K562 (cell line): Measurements from ENCODE around the gene DTD1. TPM values are rescaled to one million over a fixed set of nuclear protein-coding genes. Genes with fewer than 3 reads are reported as not detected.

Source experiments
- ATAC-seq: fragments of 200-7000 bp; cut with Tn5 transposase; 3 replicates; pipeline ENCODE4 v1.9.1; 2020; ENCODE audit warnings: moderate library complexity
- BruUV-seq: library from RNA; stranded (reverse); fragments of 400-500 nt; replicated peaks from 2 replicates; lab custom pipeline; 2021; lab: Mats Ljungman, UMichigan
- CTCF ChIA-PET: fragments of 300-600 bp; formaldehyde crosslinking; extraction: SDS; loops from one replicate; lab custom pipeline; 2021; ENCODE audit warnings: low intra/inter-chr PET ratio; lab: Yijun Ruan, JAX
- POLR2A ChIA-PET: fragments of 300-600, 350-650 bp; sonication (Branson Sonifier 250); formaldehyde crosslinking; extraction: SDS; loops from one replicate; lab custom pipeline; 2021; ENCODE audit warnings: antibody characterized with exemption, inconsistent platforms; lab: Yijun Ruan, JAX
- DNase-seq, 4 experiments: peaks; one replicate each; pipeline versions ENCODE4 v3.0.0 to v3.0.0-alpha.2; 2011 to 2018; ENCODE audit warnings: low spot score in 3 of 4, mixed read lengths in 3 of 4; ENCODE audit errors: extremely low read depth in 1 of 4
- FAIRE-seq: peaks from 2 replicates; lab custom pipeline; 2011; peaks lifted over from hg19 to GRCh38; lab: Jason Lieb, UNC
- H2AFZ ChIP-seq: 2 replicates; pipeline ENCODE4 v1.6.0; 2011; ENCODE audit warnings: low read depth, low read length, control low read depth, inconsistent platforms
- H3K27ac ChIP-seq: fragments of 200-600 bp; 3 replicates; pipeline ENCODE4 v1.8.0; 2011; ENCODE audit warnings: low read depth, mild to moderate bottlenecking, control low read depth, inconsistent platforms, low read length, moderate library complexity, mixed read lengths; ENCODE audit errors: extremely low read depth
- H3K27me3 ChIP-seq, 2 experiments: fragments of 300-600 bp in 1 of 2; 2 replicates in 1 of 2; 3 replicates in 1 of 2; pipeline versions ENCODE4 v1.6.0 to v1.8.0; 2011; ENCODE audit warnings: inconsistent platforms in 2 of 2, low read length in 2 of 2, mild to moderate bottlenecking in 1 of 2, mixed read lengths in 1 of 2, moderate library complexity in 1 of 2; ENCODE audit not compliant: control insufficient read depth in 2 of 2, insufficient read depth in 2 of 2
- H3K36me3 ChIP-seq: fragments of 300-600 bp; 3 replicates; pipeline ENCODE4 v1.8.0; 2011; ENCODE audit warnings: mild to moderate bottlenecking, low read length, inconsistent platforms; ENCODE audit not compliant: control insufficient read depth, insufficient read depth
- H3K4me1 ChIP-seq, 2 experiments: fragments of 200-600 bp in 1 of 2; replicated peaks in 1 of 2; 2 replicates in 1 of 2; 3 replicates in 1 of 2; pipeline versions ENCODE4 v1.5.1 to v1.8.0; 2011; ENCODE audit warnings: inconsistent platforms in 2 of 2, low read length in 2 of 2, mild to moderate bottlenecking in 1 of 2, mixed read lengths in 1 of 2, moderate library complexity in 1 of 2; ENCODE audit not compliant: control insufficient read depth in 2 of 2, insufficient read depth in 2 of 2
- H3K4me2 ChIP-seq: 2 replicates; pipeline ENCODE4 v1.6.1; 2011; ENCODE audit warnings: low read length, control low read depth, inconsistent platforms, mixed read lengths; ENCODE audit not compliant: insufficient read depth
- H3K4me3 ChIP-seq: fragments of 200-600 bp; sonication (generic), shearing (Covaris generic); 2 replicates; pipeline ENCODE4 v1.5.1; 2016; ENCODE audit warnings: control low read depth, inconsistent platforms
- H3K79me2 ChIP-seq: fragments of 200-600 bp; 3 replicates; pipeline ENCODE4 v1.8.0; 2011; ENCODE audit warnings: low read length, inconsistent platforms; ENCODE audit not compliant: control insufficient read depth, insufficient read depth
- H3K9ac ChIP-seq, 2 experiments: 2 replicates each; pipeline versions ENCODE4 v1.6.0 to v1.6.1; 2011; ENCODE audit warnings: low read depth in 2 of 2, low read length in 2 of 2, control low read depth in 1 of 2, inconsistent platforms in 1 of 2, mild to moderate bottlenecking in 1 of 2, mixed read lengths in 1 of 2; ENCODE audit not compliant: insufficient read depth in 1 of 2
- H3K9me1 ChIP-seq: one replicate; pipeline ENCODE4 v1.6.0; 2011; ENCODE audit warnings: inconsistent platforms, mild to moderate bottlenecking, low read length, moderate library complexity; ENCODE audit not compliant: control insufficient read depth, insufficient read depth
- H3K9me3 ChIP-seq: replicated peaks from 2 replicates; pipeline ENCODE4 v1.5.1; 2011; ENCODE audit warnings: low read depth, low read length, inconsistent platforms; ENCODE audit not compliant: control insufficient read depth, insufficient read depth
- H4K20me1 ChIP-seq: replicated peaks from 2 replicates; pipeline ENCODE4 v1.6.1; 2011; ENCODE audit warnings: low read length, inconsistent platforms, mixed read lengths; ENCODE audit not compliant: control insufficient read depth, insufficient read depth
- BCLAF1 ChIP-seq, 2 experiments: fragments of 450-650 bp in 1 of 2; IDR thresholded peaks; 2 replicates each; pipeline ENCODE4 v1.6.1; 2011 to 2017; ENCODE audit warnings: low read depth in 2 of 2, antibody characterized with exemption in 1 of 2, borderline replicate concordance in 1 of 2, low read length in 1 of 2, mild to moderate bottlenecking in 1 of 2, mixed read lengths in 1 of 2; ENCODE audit not compliant: control insufficient read depth in 1 of 2
- GTF3C2 ChIP-seq: IDR thresholded peaks from 3 replicates; pipeline ENCODE4 v1.6.1; 2011; ENCODE audit warnings: borderline replicate concordance, mild to moderate bottlenecking, moderate library complexity; ENCODE audit not compliant: insufficient read length; ENCODE audit errors: extremely low read depth
- ILF3 ChIP-seq: fragments of 450-650 bp; IDR thresholded peaks from 2 replicates; pipeline ENCODE4 v1.6.1; 2018; ENCODE audit warnings: antibody characterized with exemption, mild to moderate bottlenecking, moderate library complexity, borderline replicate concordance
- L3MBTL2 ChIP-seq: fragments of 450-650 bp; IDR thresholded peaks from 2 replicates; pipeline ENCODE4 v1.6.1; 2016; ENCODE audit warnings: mild to moderate bottlenecking, moderate library complexity
- MTA2 ChIP-seq: fragments of 450-650 bp; IDR thresholded peaks from 2 replicates; pipeline ENCODE4 v1.6.1; 2016; ENCODE audit warnings: low read depth
- PCBP1 ChIP-seq: fragments of 200-400 bp; formaldehyde crosslinking; IDR thresholded peaks from 2 replicates; pipeline ENCODE4 v1.6.1; 2018; ENCODE audit warnings: mild to moderate bottlenecking, low read depth, low read length; ENCODE audit not compliant: poor library complexity, severe bottlenecking
- SMARCB1 ChIP-seq: IDR thresholded peaks from 2 replicates; pipeline ENCODE4 v1.6.1; 2011; ENCODE audit warnings: improper control_type of control experiment, low read depth; ENCODE audit not compliant: insufficient read length
- ZNF174 ChIP-seq: fragments of 250-450 bp; sonication (Bioruptor Pico); IDR thresholded peaks from 2 replicates; pipeline ENCODE4 v1.4.0; 2020; ENCODE audit warnings: mild to moderate bottlenecking
- ZNF609 ChIP-seq: sonication (generic); formaldehyde crosslinking; IDR thresholded peaks from 2 replicates; pipeline ENCODE4 v1.8.1; 2023; ENCODE audit warnings: missing genetic modification reagents, mild to moderate bottlenecking, borderline replicate concordance
- ZSCAN32 ChIP-seq: fragments of 450-650 bp; formaldehyde crosslinking; IDR thresholded peaks from 2 replicates; pipeline ENCODE4 v1.4.0; 2020; ENCODE audit warnings: mild to moderate bottlenecking, moderate library complexity
- WGBS: fragments of 100-300 bp; shearing (Covaris generic); methylation state at CpG from one replicate; pipeline ENCODE4 v1.1.6; 2016; ENCODE audit warnings: low coverage, mixed read lengths; ENCODE audit not compliant: insufficient coverage; ENCODE audit errors: missing lambda C conversion rate; 5-methylcytosine and 5-hydroxymethylcytosine counted together
- in situ Hi-C: fragments of 300-500 bp; cut with MboI; formaldehyde crosslinking; loops from 4 replicates; pipeline ENCODE4 v1.15.0; 2018; ENCODE audit warnings: inconsistent platforms, mixed read lengths
- intact Hi-C: fragments of 100-400 bp; cut with micrococcal nuclease; formaldehyde crosslinking; loops from 2 replicates; pipeline ENCODE4 v1.14.2; 2022
- polyA plus RNA-seq, 8 experiments: library from polyadenylated mRNA; depleted of rRNA in 4 of 8; stranded (reverse) in 5 of 8; unstranded in 3 of 8; fragments of >200 nt; fragmentation: Nextera tagmentation in 2 of 8; fragmentation: Illumina TruSeq in 1 of 8; extraction: Ambion mirVana in 2 of 8; extraction: Trizol in 1 of 8; gene quantifications; 2 replicates each; pipeline versions ENCODE4 v1.2.1 to v1.2.3, GENCODE V29; 2011 to 2014; ENCODE audit warnings: inconsistent platforms in 1 of 8, missing spikeins in 1 of 8
- total RNA-seq, 7 experiments: library from RNA; depleted of rRNA in 6 of 7; stranded (reverse); fragments of >200 nt in 6 of 7; fragmentation: Illumina TruSeq in 2 of 7; extraction: Trizol in 2 of 7; gene quantifications; 2 replicates each; pipeline versions ENCODE4 v1.2.1 to v1.2.3, GENCODE V29; 2011 to 2021; ENCODE audit warnings: low replicate concordance in 1 of 7

The DTD1 gene
- total and polyA plus RNA-seq, 9 of the 15 experiments (the other 6 are each of a cell fraction or from before 2014, with no cell fraction given): 5.7 to 28.6 (median 26.8) TPM

- CTCF ChIA-PET: no interaction called here
- Histone ChIP-seq H3K36me3 (no peaks in the 10 kb centered on the region), H3K9me1 (no peaks in the 10 kb centered on the region), H2AFZ (no peak overlapping the region), H3K4me3 (no peak overlapping the region), H3K9me3 (no peaks in the 10 kb centered on the region), H3K27me3 (no peaks in the 10 kb centered on the region), H3K4me2 (no peak overlapping the region), H3K9ac (no peak overlapping the region), H3K4me1 (no peaks in the 10 kb centered on the region), H3K27ac (no peak overlapping the region), H4K20me1 (no peaks in the 10 kb centered on the region; the same call in 1 of the 2 replicates), H3K79me2 (no peaks in the 10 kb centered on the region)
- intact Hi-C loops: no loop called here
- POLR2A ChIA-PET: interaction anchor here (0.6 kb wide), 1 partner anchor 105 kb away, joined by 3 read pairs; no protein-coding TSS in a partner anchor
- FAIRE-seq: no peak
- DNase-seq: no peak
- BruUV-seq: no TSS peak
- in situ Hi-C loops: no loop called here
- ATAC-seq: no peak
- 50% methylated on average over 9 of the region's 9 CpGs for WGBS
- TF ChIP-seq MTA2 (no peak), ZNF609 (CRISPR knock-in tag) (no peak), BCLAF1 (IDR thresholded peaks at IDR 0.05; ENCODE audit: borderline replicate concordance in 1 of 2, control insufficient read depth in 1 of 2, low read depth in 2 of 2, low read length in 1 of 2) (no peak), L3MBTL2 (no peak), ILF3 (no peak), ZNF174 (CRISPR knock-in tag) (no peak), GTF3C2 (no peak), ZSCAN32 (CRISPR knock-in tag) (no peak), SMARCB1 (no peak), PCBP1 (no peak)
Measured at GRCh38 chr20:18672834-18673233, 85.0 kb downstream of the DTD1 start.
